Astrocyte (in vitro differentiated cells and primary cell): Measurements from ENCODE around the gene GKN1.

Experiments
- CTCF ChIP-seq: IDR thresholded peaks from 2 replicates; pipeline ENCODE4 v1.5.1; 2011; ENCODE audit warnings: low read depth, mild to moderate bottlenecking, inconsistent platforms, low read length, moderate library complexity; ENCODE audit not compliant: insufficient read depth
- EZH2 ChIP-seq: IDR thresholded peaks from 2 replicates; pipeline ENCODE4 v1.6.1; 2012; ENCODE audit warnings: mild to moderate bottlenecking, low read length, inconsistent platforms; ENCODE audit not compliant: insufficient read depth

DNA sequence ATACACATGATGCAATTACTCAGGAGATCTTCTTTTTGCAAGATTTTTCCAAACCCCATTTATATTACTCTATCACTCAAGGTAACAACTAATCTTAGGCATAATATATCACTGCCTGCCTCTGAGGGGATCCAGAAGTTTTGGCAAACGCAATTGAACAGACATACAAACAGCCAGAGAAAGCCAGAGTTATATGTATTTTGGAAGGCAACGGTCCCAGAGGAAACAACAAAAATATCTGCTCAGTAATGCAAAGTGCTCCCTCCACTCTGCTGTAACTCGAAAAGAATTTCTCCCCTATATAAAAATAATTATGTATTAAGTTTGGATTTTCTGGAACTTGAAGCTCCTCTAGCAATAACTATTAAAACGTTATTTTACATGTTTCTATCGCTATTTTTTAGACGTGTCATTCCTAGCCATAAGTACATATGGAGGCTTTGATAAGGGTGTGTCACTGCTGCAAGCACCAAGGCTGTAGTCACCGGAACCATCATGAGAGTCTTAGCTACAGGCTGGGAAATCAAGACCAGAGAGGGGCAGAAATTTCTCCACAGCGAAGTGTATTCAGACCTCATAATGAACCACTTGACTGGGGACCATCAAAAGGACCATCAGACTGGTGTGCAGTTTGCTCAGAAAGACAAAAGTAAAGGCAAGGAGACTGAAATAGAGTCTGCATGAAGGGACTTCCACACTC lies 3.7 kb upstream of the GKN1 start:
- TF ChIP-seq EZH2 (no peak), CTCF (no peak)
